ENCODE measurements around the gene NPC1.
"Not testable (repeated sequence)": the region's sequence is repeated elsewhere in the genome, so short reads cannot be mapped to it uniquely, and the experiment has no call there.

NPC1 gene

DNA sequence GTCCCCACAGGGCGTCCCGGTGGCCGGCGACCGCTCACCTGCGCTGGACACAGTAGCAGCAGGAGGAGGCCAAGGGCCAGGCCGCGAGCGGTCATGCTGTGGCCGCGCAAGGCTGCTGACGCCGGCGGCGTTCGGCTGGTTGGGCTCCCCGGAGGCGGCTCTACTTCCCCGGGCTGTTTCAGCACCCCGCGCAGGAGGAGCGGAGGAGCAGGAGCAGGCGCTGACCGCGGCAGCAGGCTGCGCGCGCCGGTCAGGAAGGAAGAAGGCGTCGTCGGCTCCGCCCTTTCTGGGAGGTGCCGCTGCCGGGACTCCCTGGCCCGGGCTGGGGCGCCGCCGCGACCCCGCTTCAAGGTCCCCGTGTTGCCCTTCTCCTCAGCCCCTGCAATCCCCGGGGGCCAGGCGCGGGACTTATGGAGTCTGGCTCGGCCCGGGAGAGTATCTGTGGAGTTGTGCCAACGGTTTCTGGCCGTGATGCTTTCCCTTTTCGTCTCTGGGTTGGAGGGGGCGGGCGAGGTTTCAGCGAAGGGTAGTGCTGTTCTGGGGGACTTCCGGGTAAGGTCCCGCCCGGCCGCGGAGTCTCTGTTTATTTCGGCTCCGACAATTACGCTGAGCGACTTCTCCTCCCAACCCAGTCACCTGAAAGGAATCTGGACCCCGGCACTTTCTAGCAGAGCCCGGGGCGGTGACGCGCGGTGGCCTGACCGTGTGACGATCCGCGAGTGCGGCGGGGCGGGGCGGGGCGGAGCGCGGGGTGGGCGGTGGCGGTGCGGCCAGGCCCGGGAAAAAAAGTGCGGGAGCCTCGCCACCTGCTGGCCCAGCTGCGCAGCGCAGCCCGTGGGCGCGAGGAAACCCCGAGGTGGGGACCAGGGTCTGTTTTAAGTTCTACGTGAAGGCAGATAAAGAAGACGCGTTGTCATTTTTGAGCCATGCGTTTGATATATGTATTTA, at the start of gene NPC1:
TSS of gene NPC1 (minus strand) at position 258 of the 948 bp plus-strand sequence. CDS start at position 95, 163 bp downstream.
- peak; percentile 93 for DNase-seq

GRCh38 chr18:23636071-23636399, 49.7 kb upstream of the NPC1 start:
- no peak for DNase-seq

DNA sequence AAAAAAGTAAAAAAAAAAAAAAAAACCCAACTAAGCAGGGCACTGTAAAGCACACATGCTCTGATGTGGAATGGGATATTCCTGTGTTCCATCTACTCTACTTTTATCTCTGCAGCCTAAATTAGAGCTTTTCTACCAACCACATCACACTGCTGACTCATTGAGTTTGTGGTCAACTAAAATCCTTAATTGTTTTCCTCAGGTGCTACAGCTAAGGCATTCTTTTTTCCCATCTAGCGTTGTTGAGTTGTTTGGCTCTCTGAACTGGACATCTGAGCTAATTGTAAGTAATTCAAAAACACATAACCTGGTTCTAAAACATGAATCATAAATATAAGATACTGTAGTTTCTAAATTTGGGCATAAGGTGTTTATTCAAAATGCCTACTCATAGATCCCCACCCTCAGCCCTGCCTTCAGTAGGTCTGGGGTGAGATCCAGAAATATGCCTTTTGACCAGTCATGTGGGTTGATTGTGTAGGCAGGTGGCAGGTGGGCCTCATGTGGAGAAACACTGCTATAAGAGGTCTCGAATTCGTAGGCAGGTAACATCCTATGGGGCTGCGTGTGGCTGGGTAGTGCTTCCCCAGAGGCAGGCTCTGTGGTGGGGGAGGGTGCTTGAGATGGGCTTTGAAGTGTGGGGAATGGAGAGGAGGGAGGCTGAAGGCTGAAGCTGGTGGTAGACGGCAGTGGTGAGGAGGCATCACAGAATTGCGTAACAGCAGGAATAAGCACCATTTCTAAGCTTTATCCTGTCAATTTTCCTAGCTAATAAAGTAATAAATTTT, 49.2 kb upstream of the NPC1 start:
- no peak for DNase-seq

- no peak for DNase-seq
Observed at GRCh38 chr18:23634692-23635091, 48.4 kb upstream of the NPC1 start.

GRCh38 chr18:23632615-23633014, 46.3 kb upstream of the NPC1 start:
- DNase-seq, result no peak

- no peak for DNase-seq
Observed at GRCh38 chr18:23631746-23632145, 45.4 kb upstream of the NPC1 start.

DNA sequence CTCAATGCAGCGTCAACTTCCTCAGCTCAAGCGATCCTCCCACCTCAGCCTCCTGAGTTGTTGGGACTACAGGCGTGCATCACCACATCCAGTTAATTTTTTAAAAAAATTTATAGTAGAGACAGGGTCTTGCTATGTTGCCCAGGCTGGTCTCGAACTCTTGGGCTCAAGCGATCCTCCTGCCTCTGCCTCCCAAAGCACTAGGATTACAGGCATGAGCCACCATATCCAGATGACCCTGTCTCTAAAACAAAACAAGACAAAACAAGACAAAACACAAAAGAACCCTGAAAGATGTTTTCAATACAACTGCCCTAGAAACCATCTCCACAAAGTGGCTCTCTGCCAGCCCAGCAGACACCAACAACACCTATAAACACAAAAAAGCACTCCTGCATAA, 45.0 kb upstream of the NPC1 start:
- no peak for DNase-seq

GRCh38 chr18:23629444-23629946, 43.2 kb upstream of the NPC1 start:
- no peak for DNase-seq

DNA sequence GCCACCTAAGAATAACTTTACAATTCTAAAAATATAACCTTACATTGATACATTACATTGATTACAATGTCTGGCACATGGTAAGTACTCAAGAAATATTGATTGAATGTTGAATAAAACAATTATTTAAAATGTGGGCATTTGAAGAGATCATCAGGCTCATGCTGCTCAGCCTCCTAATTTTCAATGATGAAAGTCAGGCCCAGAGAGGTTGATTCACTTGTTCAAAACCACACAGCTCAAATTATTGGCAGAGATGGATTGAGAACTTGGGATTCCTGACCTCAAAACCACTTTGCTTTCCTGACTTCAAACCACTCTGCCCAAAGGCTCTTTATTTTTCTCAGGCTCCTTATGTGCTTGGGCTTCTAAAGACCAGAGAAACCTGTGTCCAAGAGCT, 41.7 kb upstream of the NPC1 start:
- DNase-seq, result no peak

- no peak for DNase-seq
Observed at GRCh38 chr18:23627321-23627720, 41.0 kb upstream of the NPC1 start.

- DNase-seq, result no peak
Observed at GRCh38 chr18:23626451-23627279, 40.4 kb upstream of the NPC1 start.

DNA sequence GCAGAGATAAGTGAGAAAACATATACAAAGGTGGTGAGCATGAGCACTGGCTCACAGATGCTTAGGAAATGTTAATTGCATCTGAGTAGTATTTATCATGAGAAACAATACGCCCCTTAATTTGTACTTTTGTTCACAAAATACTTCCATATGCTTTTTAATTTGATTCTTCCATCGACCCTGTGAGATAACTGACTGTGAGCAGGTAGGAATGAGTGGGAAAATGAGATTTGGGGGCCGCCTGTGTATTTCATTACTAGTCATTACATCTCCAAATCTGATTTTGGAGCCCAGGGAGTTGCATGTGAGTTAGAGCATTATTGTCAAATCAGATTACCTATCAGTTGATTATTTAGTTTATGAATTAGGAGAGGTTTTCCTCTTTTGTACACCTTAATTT, 36.7 kb upstream of the NPC1 start:
- no peak for DNase-seq

GRCh38 chr18:23619388-23619881, 33.1 kb upstream of the NPC1 start:
- peak; percentile 21 for DNase-seq

- no peak for DNase-seq
Observed at GRCh38 chr18:23618862-23619387, 32.6 kb upstream of the NPC1 start.

DNA sequence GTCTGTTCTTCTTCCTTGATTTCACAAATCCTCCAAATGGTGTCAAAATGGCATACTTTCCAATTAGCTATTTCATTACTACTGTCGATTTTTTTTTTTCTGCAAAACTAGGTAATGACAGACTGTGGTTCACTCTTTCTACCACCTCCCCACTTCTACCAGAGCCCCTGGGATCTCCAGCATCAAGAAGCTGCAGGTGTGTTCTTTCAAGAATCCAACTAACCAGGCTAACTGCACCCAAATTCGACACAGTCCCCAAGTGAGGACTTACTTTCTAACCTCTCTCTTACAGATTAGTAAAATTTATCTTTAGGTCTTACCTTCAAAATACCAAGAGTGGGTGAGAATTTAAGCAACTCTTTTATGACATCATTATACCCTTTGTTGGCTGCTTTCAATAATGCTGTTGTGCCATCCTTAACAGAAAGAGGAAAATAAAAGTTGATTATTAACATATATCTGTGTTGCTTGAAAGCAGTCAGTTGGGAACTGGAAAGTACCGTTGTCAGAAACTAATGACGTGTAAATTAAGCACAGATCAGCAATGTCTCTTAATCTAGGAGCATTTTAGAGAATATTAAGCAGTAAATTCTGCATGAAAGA, 31.2 kb upstream of the NPC1 start:
- DNase-seq, result no peak

DNA sequence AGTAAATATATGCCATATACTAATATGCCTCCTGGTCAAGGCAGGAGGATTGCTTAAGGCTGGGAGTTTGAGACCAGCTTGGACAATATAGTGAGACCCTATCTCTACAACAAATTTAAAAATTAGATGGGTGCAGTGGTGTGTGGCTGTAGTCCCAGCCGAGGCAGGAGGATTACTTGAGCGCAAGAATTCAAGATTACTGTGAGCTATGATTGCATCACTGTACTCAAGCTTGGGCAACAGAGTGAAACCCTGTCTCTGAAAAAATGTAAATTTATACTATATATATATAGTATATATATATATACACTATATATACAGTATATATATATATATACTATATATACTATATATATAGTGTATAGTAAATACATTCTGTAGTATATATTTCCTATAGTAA, 30.0 kb upstream of the NPC1 start:
- no peak for DNase-seq

DNA sequence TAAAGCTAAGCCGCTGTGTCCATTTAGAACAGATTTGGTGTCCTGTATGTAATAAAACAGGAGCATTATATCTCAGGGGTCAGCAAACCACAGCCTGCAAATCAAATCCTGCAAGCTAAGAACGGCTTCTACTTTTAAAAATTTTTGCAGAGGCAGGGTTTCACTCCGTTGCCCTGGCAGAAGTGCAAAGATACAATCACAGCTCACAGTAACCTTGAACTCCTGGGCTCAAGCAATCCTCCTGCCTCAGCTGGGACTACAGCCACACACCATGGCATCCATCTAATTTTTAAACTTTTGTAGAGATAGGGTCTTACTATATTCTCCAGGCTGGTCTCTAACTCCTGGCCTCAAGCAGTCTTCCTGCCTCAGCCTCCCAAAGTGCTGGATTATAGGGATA, 28.6 kb upstream of the NPC1 start:
- DNase-seq, result no peak

DNA sequence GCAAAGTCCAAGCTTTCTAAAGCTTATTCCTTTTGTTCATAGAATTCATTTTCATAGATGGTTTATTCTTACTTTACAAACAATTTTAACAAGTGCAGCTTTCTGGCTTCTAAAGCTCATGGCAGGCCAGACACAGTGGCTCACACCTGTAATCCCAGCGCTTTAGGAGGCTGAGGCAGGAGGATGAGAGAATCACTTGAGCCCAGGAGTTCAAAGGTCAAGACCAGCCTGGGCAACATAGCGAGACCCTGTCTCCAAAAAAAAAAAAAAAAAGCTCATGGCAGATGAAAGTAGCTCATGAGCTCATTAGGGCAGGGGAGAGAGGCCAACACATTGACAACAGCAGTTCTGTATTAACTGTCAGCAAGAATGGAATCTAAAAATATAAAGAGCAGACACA, 28.1 kb upstream of the NPC1 start:
- no peak for DNase-seq

- DNase-seq, result not testable (repeated sequence)
Observed at GRCh38 chr18:23613091-23613475, 26.8 kb upstream of the NPC1 start.

DNA sequence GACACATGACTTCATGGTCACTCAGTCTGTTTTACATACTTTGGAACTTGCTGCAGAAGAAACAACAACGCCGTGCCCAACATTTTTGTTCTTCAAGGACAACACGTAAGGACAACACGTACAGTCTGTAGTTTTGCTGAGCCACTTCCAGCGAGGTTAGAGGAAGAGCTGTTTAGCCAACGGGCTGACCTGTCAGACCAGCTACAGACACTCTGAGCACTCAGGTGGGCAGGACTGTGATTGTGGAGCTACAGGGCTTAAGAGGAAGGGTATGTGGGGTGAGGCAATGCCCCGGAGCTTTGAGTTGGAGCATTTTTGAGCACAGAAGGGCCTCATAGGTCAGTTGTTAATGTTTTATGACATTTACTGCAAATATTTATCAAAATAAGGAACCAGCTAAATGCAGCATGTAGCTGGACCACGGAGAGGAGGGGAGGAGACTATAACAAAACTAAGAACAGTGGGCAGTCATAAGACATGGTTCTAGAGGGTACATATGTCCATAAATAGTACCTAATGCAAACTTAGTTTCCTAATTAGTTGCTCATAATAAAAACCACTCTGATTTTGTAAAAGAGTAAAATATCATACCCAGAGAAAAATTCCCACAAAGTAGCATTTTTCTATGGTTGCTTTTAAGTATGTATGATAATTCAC, 26.3 kb upstream of the NPC1 start:
- DNase-seq, result no peak

DNA sequence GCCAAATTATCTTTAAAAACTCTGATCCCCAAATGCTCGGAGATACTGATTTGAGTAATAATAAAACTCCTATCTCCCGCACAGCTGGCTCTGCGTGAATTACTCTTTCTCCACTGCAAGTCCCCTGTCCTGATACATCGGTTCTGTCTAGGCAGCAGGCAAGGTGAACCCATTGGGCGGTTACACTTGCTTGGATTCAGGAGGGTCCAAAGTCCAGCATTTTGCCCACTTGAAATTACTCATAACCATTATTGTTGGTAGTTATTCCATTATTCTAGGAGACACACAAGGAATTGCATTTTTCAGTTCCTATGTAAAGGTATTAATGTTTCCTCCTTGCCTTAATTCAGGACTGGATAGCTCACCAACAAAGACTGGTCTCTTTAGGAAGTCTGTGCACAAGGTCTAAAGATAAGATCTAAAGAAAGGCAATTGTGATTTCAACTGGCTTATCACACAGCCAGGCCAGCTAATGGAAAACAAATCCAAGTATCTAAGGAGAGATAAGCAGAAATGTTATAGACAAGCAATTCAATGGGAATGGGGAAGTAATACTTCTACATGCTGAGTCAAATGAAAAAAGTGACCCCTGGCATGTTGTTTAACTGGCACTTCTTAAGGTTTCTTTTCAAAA, 23.2 kb upstream of the NPC1 start:
- no peak for DNase-seq

All from activated CD4-positive, alpha-beta T cell treated with anti-CD3 and anti-CD28 coated beads for 48 hours (primary cell).